Activated CD8-positive, alpha-beta memory T cell treated with anti-CD3 and anti-CD28 coated beads, Interleukin-2, amount 50 U/mL, for 24 hours (primary cell): ENCODE data around the gene NFATC3.

Experiments used
- DNase-seq: peaks from one replicate; pipeline ENCODE4 v3.0.0-alpha.2; 2020; ENCODE audit errors: extremely low read depth

Gene NFATC3

DNA sequence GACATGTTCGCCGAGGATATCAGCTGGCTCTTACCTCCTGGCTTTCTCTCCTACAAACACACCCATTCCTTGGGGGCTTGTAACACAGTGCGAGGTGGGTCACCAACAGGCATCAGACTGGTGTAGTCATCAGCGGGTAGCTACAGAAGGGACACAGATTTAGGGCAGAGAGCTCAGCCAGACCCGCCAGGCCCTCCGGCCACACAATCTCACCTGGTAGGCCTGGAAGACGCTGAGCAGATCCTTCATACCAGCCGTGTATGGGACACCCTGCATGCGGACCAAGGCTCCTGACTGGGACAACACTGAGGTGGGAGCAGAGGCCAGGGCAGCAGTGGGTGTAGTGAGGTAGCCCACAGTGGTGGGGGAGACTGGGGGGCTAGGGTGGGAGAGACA lies 145.0 kb downstream of the NFATC3 start:
- DNase-seq, result no peak

DNA sequence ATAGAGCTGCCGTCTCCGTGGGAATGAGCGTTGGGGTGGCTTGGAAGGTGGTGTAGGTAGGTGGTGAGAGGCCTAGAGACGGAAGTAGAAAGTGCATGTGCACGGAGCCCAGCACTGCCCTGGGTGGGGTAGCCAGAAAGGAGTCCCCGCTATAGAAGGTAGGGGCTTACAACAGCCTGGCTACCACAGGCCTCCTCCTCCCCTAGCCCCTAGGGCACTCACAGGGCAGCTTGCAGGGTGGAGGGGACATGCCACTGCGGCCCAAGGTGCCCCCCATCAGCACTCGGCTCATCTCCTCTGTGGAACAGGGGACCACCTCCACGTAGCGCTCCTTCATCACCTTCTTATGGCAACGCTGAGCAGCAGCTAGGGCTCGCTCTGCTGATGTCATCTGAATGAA lies 145.8 kb downstream of the NFATC3 start:
- DNase-seq, result no peak

DNA sequence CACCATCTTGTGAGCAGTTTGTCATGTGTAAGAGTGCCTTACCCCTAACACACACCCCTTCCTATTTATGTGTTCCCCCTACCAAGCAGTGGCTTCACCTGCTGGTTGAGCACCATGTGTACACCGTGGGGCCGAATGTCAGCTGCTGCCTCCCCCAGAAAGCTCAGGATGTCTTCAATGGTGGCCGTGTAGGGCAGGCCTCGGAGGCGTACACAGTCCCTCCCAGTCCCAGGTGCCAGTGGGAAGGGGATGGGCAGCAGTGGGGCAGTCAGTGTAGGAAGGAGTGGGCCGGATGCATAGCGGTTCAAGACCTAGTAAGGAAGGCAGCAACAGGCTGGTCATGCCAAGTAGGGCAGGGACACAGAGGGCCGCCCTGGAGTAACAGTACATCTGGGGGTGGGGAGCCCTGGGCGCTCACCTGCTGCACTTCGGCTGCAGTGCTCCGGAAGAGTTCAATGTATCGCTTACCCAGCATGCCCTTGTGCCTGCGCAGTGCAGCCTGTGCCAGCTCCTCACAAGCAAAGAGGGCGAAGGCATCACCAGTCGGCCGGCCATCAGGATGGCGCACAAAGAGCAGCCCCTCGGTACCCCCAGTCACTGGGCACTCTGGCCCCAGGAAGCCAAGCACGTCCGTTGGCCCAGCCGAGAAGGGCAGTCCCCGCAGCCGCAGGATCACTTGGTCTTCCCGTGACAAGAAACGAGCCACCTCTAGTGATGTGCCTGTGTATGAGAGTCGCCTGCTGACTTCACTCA lies 146.4 kb downstream of the NFATC3 start:
- DNase-seq, result no peak

DNA sequence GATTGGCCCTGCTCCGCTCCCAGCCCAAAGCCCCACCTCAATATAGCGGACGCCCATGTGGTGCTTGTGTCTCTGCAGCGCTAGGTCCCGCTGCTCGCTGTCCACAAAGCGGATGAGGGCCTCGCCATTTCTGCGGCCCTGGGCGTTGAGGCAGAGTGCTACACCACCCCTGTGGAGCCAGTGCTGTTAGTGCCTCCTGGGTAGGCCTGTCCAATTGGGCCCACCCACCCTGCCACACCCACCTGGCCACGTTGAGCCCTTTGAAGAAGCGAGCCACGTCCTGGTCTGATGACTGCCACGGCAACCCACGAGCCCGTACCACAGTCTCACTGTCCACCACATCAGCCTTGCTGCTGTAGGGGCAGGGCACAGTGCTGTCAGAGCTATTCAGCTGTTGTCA lies 147.2 kb downstream of the NFATC3 start:
- DNase-seq, result no peak

DNA sequence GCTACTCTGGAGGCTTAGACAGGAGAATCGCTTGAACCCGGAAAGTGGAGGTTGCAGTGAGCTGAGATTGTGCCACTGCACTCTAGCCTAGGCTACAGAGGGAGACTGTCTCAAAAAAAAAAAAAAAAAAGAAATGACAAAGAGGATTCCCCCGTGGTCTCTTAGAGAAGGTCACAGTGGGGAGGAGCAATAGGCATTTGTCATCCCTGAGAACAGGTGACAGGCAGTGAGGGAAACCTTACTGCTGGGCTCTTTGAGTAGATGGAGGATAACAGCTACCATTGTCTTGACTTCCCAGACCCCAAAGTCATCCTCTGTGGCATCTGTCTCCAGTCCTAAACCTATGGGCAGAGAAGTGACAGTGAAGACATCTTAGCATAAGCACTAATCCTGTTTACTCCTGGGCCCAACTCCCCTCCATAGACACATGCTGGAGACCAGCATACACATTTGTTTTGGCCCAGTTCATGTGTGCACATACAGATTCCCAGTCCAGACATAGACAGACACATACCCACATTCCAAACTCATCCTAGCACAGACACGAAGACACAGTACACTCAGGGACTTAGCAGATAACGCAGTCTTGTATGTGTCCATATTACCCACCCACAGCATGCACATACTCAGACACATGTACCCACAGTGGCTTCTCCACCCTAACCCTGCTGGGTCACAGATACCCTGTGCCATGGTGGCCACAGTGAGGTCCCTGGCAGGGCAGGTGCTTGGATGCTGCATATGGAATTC lies 148.1 kb downstream of the NFATC3 start:
- no peak for DNase-seq

DNA sequence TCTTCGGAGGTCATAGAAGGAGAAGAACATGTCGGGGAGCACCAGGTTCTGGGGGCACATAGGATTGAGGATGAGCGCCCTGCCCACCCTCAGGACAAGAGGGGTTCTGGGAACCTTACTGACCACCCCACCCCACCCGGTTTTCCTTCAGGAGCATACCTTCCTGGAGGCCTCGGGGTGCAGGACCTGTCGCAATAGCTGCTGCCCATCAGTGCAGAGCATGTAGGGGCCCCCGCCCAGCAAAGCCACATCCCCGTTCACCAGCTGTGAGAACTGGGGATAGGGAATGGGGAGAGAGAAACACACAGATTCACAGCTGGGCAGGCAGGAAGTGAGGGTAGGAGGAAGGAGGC lies 148.6 kb downstream of the NFATC3 start:
- DNase-seq, result no peak

DNA sequence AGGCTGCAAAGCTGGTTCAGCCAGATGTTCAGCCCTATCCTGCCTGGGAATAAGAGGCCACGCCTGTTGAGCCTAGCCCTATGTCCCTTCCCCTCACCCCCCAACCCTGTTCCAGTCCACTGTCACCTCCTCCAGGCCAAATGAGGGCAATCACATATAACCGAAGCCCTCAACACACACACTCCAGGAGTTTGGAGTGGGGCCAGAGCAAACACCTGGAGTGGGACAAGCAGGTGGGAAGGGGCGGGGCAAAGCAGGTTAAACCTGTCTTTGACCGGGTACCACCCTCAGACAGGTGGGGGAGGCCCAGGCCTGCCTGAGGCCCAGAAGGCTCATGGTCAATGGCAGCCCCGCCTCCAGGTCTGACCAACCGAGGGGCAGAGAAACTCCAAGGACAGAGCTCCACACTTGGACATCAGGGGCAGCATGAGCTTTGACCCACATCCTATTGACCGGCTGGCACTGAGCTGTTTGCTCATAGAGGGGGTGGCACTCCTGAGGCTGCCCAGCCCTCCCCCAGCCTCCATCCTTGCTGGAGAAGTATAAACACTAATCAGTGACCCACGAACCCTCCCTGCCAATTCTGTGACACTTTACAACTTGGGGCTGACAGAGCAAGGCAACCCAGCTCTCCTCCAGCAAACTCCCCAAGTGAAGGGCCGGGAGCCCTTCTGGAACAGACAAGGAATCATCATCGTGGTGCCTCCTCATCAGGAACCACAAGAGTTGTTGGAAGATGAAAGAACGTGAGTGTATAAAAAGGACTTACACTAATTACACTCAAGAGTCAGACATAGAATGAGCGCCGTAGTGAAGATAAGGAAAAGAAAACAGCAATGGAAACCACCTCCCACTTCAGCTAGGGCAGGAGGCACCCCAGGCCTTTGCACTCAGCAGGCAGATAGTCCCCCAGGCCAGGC lies 149.3 kb downstream of the NFATC3 start:
- no peak for DNase-seq

DNA sequence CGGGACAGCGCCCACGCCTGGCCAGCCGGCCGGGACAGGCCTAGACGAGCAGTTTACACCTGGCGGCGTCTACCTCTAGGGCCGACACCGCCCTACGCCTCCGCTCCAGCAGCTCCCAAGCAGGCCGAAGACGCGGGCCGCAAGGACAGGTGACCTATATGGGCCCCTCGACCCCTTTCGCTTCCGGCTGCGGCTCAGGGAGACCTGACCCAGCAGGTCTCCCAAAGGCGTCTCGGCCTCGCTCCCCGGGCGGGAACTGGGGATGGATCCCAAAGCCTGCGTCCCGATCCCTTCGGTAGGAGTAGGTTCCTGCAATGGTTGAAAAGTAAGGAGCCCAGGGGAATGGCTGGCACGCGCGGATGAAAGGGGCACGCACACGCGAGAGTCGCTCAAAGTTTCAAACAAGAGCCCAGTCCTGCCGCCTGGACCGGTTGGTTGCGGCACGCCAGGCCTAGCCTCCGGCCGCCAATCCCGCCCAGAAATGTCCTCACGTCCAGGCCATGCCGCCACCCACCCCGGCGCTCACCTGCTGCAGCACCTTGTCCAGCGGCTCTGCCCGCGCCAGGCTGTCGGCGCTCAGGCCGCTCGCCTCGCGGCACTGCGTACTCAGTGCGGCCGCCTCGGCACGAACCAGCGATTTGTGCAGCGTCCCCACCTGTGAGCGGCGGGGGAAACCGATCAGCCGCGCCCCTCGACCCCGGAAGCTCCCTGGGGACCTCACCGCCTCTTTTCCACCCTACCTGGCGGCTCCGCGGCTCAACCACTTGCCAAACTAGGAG lies 150.1 kb downstream of the NFATC3 start:
- DNase-seq, result no peak

DNA sequence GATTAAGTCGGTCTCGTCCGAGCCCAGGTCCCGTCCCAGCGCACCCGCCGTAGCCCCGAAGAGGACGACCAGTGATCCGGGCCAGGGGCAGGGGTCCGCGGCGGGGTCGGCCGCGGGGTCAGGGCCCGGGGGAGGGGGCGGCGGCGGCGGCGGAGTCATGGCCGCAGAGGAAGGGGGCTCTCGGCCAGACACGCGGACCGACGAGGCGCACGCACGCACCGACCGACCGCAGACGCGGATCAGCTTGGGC lies 150.6 kb downstream of the NFATC3 start, which contains the start of gene ESRP2:
Gene ESRP2 (minus strand): TSS at position 241 of the 250 bp plus-strand sequence. CDS start 82 bp downstream, at position 159.
- no peak for DNase-seq

DNA sequence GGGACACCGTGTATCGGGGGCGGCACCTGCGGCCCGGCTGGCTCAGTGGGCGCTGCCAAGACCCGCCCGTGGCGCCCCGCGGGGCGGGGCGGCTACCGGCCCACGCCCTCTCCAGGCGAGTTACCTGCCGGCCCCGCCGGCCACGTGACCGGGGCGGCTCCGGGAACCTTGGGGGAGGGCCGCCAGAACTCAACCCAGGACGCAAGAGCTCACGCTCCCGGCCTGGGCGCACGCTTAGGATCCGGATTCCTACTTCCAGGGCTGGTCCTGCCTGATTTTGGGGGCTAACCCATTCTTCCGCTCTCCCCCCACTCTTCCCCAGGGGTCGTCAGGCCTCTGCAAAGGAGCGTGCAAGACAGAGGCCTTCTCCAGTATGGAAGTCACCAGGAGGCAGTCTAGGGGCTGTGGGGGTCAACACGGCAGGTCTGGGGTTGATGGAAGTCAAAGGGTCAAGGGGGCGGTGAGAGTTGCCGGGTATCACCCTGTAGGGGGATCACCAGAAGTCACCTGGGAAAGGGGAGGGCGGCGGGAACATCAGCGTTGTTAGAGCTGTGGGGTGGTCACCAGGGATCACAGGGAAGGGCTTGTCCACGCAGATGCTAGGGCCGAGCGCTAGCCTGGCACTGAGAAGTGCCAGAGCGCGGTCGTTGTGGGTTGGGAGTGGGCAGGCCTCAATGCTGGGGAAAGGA lies 151.1 kb downstream of the NFATC3 start:
- DNase-seq, result no peak

DNA sequence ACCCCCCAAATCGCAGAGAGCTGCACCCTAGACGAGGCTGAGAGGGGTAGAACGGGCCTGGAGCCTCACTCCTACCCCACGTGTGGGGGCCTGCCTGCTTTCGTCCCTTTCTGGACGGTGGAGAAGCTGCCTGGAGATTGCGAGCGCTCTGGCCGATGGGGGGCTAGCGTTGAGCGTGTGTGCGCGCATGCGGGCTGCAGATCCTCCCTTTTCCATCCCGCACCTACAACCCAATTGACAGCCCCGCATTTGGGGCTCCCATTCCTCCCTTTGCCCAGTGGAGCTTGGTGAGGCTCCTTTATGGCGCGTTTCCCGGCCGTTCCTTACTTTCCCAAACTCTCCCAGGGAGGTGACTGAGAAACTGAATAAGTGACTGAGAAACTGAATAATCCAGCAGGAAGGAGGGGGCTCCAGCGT lies 151.7 kb downstream of the NFATC3 start:
- no peak for DNase-seq

DNA sequence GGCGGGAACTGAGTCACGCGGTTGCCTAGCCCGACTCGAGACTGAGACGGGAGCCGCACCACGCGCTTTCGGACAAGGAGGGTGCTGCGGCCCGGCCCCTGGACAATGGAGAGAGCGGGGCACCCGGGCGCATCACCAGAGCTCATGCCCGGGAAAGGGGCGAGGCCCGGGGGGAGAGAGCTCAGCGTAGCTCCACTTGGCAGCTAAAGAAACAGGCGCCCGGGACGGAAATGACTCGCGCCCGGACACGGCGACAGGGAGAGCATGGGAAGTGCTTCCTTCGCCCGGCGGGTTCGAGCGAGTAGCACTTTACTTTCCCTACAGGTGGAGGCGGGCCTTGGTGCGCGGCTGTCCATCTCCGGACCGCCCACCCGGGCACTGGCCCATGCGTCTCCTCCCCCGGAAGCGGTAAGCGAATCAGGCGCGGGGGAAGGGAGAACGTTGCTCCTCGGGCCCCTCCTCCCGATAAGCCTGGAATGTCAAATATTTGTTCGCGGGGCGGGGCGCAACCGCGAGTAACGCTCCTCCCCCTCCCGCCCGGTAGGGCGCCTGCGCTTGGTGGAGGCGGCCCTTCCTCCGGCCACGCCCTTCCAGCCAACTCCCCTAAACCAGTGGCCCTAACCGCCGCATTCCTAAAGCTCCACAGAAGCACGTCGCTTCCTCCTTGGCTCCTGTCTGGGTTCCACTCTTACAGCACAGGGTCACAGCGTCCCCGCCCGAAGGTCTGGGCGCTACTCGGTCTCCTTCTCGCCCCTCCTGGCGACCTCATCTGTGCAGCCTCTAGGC lies 152.3 kb downstream of the NFATC3 start:
- peak; percentile 68 for DNase-seq

DNA sequence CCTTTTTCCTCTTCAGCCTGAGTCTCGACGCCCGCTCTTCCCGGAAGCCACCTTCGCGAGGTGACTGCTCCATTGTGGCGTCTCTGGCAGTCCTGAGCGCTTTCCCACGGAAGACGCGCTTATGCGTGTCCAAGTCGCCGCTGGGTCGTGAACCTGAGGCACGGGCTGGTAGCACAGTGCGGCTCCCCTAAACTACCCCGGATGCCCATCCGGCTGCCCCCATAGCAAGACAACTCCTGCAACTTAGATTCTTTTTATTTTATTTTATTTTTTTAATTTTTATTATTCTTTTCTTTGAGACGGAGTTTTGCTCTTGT lies 152.8 kb downstream of the NFATC3 start:
- no peak for DNase-seq

DNA sequence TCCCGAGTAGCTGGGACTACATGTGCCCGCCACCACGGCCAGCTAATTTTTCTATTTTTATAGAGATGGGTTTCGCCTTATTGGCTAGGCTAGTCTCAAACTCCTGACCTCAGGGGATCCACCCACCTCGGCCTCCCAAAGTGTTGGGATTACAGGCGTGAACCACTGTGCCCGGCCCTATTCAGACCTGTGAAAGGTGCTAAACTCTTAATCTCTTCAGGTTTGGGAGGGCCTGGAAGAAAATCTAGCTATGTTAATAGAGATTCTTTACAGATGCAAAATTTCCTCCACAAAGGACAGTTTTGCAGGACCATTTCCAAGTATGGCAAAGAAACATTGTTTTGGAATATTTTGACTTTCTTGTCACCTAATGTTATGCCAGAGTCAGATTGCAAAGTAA lies 156.9 kb downstream of the NFATC3 start:
- no peak for DNase-seq

DNA sequence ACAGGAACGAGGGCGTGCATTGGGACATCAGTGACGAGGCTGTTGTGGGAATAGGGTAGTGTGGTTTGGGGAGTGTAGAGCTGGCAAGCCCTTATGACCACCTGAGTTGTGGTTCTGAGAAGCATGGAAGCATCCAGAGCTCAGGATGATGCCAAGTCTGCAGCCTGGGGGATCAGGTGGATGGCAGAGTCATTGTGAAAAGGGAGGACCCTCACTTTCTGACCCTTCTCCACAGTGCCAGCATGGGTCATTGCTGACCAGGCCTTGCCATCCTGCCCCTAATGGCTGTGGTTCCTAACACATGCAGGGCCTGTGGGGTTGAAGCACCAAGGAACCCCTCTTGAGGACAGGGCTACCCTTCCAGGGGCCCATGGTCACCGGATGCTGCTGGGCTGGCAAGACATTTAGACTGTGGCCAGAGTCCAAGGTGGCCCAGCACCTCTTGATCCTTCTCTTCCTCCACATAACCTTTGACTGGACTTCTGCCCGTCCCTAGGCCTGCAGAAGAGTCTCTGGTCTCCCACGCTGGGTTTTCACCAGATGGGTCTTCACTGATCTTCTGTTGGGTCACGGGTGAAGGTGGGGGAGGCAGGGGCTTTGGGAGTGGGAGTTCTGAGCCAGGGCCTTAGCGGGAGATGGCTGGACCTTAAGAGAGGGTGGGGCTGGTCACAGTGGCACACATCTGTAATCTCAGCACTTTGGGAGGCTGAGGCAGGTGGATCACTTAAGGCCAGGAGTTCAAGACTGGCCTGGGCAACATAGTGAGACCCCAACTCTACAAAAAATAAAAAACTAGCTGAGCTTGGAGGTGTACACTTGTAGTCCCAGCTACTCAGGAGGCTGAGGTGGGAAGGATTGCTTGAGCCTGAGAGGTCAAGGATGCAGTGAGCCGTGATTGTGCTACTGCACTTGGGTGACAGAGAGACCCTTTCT lies 158.0 kb downstream of the NFATC3 start:
- DNase-seq, result no peak

DNA sequence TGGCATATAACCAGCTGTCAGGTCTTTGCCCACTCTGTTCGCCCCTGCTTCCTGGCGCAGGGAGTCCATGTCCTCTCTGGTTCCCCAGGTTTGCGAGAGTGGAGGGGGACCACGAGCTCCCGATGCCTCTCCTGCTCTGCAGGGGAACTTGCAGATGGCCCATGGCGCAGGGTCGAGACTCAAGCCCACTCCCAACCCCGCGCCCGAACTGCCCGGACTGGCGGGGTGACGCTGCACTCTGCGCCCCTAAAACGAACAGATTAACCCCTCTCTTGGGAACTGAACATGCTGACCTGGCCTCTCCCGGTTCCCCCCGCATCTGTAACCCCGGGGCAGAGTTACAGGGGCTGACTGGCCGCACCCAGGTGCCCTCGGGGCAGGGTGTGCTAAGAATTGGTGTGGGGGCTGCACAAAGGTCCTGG lies 159.3 kb downstream of the NFATC3 start:
- no peak for DNase-seq

DNA sequence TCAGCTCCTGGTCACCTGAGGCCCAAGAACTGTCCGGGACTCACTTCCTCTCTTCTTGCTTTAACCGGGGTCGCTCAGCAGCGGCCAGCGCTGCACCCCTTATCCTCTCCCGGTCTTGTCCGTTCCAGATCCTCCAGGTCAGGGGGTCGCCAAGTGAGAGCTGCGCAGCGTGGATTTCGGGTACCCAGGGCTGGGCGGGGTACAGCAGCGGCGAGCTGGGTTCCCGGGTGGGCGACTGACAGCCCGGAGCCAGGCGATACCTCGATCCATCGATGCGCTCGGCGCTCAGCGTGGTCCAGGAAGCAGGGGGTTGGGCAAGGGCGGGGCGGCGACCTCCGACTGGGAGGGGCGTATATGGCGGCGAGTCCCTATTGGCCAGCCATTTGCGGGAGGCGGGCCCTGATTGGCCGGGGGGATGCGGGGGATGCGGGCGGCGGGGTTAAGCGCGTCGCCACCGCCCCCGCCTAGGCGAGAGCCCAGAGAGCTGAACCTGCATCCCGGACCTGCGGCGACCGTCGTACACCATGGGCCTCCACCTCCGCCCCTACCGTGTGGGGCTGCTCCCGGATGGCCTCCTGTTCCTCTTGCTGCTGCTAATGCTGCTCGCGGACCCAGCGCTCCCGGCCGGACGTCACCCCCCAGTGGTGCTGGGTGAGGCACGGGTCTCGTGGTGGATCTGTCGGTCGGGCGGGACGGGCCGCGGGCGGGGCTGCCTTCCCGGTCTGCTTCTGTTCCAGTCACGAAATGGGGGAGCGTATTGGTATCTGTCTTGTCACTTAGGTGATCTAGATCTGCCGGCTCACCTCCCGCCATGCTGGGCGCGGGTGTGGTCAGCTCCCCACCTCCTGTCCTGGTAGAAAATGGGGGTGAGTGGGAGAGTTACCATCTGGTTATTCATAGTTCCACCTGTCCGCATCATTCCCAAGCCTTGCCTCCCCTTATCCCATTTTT lies 160.0 kb downstream of the NFATC3 start, which contains the start of gene PLA2G15:
Gene PLA2G15 (plus strand): TSS at position 471 of the 951 bp plus-strand sequence. CDS start 54 bp downstream, at position 525.
- peak; percentile 90 for DNase-seq

DNA sequence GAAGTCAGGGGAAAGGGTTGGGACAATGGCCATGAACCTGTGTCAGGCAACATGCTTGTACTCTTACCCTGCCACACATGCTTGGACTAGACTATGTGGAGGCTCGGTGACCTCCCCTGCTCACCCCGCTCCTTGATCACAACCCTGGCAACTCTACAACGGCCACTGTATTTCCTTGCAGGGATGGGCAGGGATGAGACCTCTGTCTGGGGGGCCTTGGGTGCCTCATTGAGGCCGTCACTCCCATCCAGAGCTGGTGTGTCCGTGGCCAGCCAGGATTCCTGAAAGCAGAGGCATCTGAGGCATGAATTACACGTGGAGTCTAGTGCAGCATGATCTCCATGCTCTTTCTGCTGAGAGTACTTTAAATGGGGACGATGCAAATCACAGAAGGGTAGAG lies 161.0 kb downstream of the NFATC3 start:
- DNase-seq, result no peak
